ENCODE measurements around the gene LCE1D.

DNA sequence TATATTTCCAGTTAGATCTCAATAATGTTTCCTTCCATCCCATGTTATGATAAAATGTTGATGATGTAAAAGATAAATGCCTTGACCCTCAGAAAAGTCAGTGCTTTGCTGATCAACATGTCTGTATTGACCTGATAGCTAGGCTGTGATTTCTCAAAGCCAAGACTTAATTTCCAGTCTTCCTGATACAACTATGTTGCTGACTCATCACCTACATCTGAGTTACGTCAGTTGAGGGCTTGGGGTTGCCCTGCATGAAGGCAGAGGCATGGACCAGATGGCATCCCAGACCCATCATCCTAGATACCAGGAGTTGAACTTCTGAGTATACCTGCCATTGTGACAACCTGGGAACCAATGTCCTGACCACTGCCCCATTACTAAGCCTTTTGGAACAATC lies 4.8 kb downstream of the LCE1D start:
- TF ChIP-seq, protein P1, sequence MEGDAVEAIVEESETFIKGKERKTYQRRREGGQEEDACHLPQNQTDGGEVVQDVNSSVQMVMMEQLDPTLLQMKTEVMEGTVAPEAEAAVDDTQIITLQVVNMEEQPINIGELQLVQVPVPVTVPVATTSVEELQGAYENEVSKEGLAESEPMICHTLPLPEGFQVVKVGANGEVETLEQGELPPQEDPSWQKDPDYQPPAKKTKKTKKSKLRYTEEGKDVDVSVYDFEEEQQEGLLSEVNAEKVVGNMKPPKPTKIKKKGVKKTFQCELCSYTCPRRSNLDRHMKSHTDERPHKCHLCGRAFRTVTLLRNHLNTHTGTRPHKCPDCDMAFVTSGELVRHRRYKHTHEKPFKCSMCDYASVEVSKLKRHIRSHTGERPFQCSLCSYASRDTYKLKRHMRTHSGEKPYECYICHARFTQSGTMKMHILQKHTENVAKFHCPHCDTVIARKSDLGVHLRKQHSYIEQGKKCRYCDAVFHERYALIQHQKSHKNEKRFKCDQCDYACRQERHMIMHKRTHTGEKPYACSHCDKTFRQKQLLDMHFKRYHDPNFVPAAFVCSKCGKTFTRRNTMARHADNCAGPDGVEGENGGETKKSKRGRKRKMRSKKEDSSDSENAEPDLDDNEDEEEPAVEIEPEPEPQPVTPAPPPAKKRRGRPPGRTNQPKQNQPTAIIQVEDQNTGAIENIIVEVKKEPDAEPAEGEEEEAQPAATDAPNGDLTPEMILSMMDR (IDR thresholded peaks at IDR 0.05): no peak
- TF ChIP-seq EZH2phosphoT487 (IDR thresholded peaks at IDR 0.05) (no peak), EZH2 (IDR thresholded peaks at IDR 0.05) (no peak)

All from neural progenitor cell (in vitro differentiated cells).